HepG2 (cell line): ENCODE results near the gene MYLK.
"Not testable (repeated sequence)": the region's sequence is repeated elsewhere in the genome, so short reads cannot be mapped to it uniquely, and the experiment has no call there.

Source experiments
- BCLAF1 ChIP-seq: fragments of 450-650 bp; IDR thresholded peaks from 2 replicates; pipeline ENCODE4 v1.6.1; 2017; ENCODE audit warnings: mild to moderate bottlenecking
- CEBPG ChIP-seq: IDR thresholded peaks from 2 replicates; pipeline ENCODE4 v1.6.1; 2016
- CTCF ChIP-seq: sonication (generic); formaldehyde crosslinking; IDR thresholded peaks from 2 replicates; pipeline ENCODE4 v1.5.0; 2020; ENCODE audit warnings: mild to moderate bottlenecking, missing genetic modification reagents, moderate library complexity
- ETV6 ChIP-seq: sonication (generic); formaldehyde crosslinking; conservative IDR thresholded peaks from 2 replicates; pipeline ENCODE4 v1.4.0; 2020; ENCODE audit warnings: missing genetic modification reagents
- KAT2B ChIP-seq: fragments of 150-350 bp; IDR thresholded peaks from 2 replicates; pipeline ENCODE4 v1.6.1; 2014; ENCODE audit warnings: low read depth, low read length, borderline replicate concordance
- MYNN ChIP-seq: sonication (generic); formaldehyde crosslinking; IDR thresholded peaks from 2 replicates; pipeline ENCODE4 v1.4.0; 2020; ENCODE audit warnings: mild to moderate bottlenecking, low read depth, missing genetic modification reagents
- RAD51 ChIP-seq: fragments of 450-650 bp; IDR thresholded peaks from 2 replicates; pipeline ENCODE4 v1.6.1; 2016; ENCODE audit warnings: borderline replicate concordance
- TP53 ChIP-seq: sonication (generic); formaldehyde crosslinking; conservative IDR thresholded peaks from 2 replicates; pipeline ENCODE4 v1.4.0; 2020; ENCODE audit warnings: missing genetic modification reagents
- ZNF10 ChIP-seq: sonication (generic); formaldehyde crosslinking; IDR thresholded peaks from 2 replicates; pipeline ENCODE4 v1.4.0; 2020; ENCODE audit warnings: mild to moderate bottlenecking, low read depth, missing genetic modification reagents, borderline replicate concordance
- TF ChIP-seq, protein P1 (sequence below): sonication (generic); formaldehyde crosslinking; IDR thresholded peaks from 2 replicates; pipeline ENCODE4 v1.5.0; 2020; ENCODE audit warnings: missing genetic modification reagents
- TF ChIP-seq, protein P2 (sequence below), 2 experiments: sonication (generic) in 1 of 2; formaldehyde crosslinking in 1 of 2; IDR thresholded peaks; 2 replicates each; pipeline versions ENCODE4 v1.4.0 to v1.6.1; 2018 to 2020; ENCODE audit warnings: missing genetic modification reagents in 2 of 2, borderline replicate concordance in 1 of 2, low read depth in 1 of 2, mild to moderate bottlenecking in 1 of 2, missing biosample characterization in 1 of 2

- not testable (repeated sequence) for TF ChIP-seq CTCF (CRISPR knock-in tag); MYNN (CRISPR knock-in tag); ETV6 (CRISPR knock-in tag); TP53; CEBPG (CRISPR knock-in tag); RAD51; BCLAF1; ZNF10 (CRISPR knock-in tag); KAT2B
- TF ChIP-seq, protein P1, sequence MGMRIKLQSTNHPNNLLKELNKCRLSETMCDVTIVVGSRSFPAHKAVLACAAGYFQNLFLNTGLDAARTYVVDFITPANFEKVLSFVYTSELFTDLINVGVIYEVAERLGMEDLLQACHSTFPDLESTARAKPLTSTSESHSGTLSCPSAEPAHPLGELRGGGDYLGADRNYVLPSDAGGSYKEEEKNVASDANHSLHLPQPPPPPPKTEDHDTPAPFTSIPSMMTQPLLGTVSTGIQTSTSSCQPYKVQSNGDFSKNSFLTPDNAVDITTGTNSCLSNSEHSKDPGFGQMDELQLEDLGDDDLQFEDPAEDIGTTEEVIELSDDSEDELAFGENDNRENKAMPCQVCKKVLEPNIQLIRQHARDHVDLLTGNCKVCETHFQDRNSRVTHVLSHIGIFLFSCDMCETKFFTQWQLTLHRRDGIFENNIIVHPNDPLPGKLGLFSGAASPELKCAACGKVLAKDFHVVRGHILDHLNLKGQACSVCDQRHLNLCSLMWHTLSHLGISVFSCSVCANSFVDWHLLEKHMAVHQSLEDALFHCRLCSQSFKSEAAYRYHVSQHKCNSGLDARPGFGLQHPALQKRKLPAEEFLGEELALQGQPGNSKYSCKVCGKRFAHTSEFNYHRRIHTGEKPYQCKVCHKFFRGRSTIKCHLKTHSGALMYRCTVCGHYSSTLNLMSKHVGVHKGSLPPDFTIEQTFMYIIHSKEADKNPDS (CRISPR knock-in tag): not testable (repeated sequence)
- TF ChIP-seq, protein P2, sequence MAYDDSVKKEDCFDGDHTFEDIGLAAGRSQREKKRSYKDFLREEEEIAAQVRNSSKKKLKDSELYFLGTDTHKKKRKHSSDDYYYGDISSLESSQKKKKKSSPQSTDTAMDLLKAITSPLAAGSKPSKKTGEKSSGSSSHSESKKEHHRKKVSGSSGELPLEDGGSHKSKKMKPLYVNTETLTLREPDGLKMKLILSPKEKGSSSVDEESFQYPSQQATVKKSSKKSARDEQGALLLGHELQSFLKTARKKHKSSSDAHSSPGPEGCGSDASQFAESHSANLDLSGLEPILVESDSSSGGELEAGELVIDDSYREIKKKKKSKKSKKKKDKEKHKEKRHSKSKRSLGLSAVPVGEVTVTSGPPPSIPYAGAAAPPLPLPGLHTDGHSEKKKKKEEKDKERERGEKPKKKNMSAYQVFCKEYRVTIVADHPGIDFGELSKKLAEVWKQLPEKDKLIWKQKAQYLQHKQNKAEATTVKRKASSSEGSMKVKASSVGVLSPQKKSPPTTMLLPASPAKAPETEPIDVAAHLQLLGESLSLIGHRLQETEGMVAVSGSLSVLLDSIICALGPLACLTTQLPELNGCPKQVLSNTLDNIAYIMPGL (CRISPR knock-in tag; IDR thresholded peaks at IDR 0.05; ENCODE audit: borderline replicate concordance in 1 of 2, low read depth in 1 of 2): not testable (repeated sequence)
Measured at GRCh38 chr3:123890991-123891390, 6.9 kb upstream of the MYLK start.
